ENCODE measurements around the gene CASTOR1.

Gene CASTOR1

GRCh38 chr22:30241576-30242371 lies 47.5 kb downstream of the CASTOR1 start:
- no peak for DNase-seq

DNA sequence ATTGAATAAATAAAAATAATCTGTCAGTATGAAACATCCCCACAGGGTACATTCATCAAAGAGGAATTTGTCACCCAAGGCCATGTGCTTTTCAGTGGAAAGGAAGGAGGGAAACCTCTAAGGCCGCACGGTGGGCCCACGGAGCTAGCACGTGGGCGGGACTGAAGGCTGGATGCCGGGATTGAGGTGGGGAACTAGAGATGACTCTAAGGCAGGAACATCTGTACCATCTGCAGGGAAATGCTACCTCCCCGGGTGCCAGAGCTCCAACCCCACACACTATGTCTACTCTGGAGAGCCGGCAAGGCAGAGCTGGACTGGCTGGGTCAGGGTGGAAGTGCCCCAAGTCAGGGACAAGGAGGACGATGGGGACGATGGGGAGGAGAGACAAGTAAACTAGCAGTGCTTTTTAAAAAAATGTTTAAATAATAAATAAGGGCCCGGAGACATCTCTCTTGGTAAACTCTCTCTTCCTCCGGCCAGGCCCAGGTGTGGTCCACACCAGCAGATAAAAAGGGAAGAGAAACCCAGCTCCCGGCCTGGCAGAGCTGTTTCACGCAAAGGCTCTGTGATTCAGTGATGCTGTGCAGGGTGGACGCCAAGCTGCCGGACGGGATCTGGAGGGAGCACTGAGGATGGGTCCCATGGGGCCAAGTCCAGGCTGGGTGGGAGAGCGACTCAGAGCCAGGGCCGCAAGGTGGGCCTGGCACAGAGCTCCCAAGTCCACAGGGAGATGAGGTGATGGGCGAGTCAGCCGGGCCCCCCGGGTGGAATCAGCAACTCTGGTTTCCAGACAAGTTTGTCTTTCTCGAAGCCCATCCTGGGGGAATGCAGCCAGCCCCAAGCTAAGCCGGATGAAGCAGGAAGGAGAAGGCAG lies 48.5 kb downstream of the CASTOR1 start:
- no peak for DNase-seq

GRCh38 chr22:30239488-30240405 lies 49.6 kb downstream of the CASTOR1 start:
- no peak for DNase-seq

- DNase-seq, result no peak
Observed at GRCh38 chr22:30238661-30239487, 50.4 kb downstream of the CASTOR1 start.

- no peak for DNase-seq
Observed at GRCh38 chr22:30238136-30238535, 51.2 kb downstream of the CASTOR1 start.

GRCh38 chr22:30236875-30237274 lies 52.4 kb downstream of the CASTOR1 start:
- DNase-seq, result no peak

DNA sequence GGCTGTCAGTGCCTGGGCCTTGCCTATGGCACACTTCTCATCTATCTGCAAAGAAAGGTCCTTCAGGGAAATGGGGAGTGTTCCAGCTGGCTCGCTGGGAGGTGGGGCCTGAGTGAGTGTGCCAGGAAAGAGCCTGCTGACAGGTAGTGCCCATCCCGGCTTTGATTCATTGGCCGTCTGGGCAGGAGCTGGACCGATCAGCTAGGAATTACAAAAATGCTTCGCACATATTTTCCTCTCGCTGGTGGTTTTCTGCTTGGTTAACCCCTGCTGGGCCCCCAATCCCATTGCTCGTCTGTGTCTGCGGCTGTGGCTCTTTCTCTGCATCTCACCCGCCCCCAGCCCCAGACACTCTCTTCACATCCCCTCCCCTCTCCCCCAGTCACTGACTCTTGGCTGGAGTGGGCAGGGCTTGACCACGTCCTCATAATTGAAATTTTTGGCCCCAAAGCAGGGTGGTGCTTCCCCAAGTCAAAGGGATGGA lies 53.6 kb downstream of the CASTOR1 start:
- DNase-seq, result no peak
